Right lobe of liver (tissue), 6 donors: Measurements from ENCODE around the gene STK4. TPM values are rescaled to one million over a fixed set of nuclear protein-coding genes. Genes with fewer than 3 reads are reported as not detected.

ENCODE experiments used
- ATAC-seq, 4 donors: fragments of 200-7000 bp; cut with Tn5 transposase; one replicate each; pipeline ENCODE4 v1.9.1; 2020; ENCODE audit warnings: mild to moderate bottlenecking in 4 of 4, moderate library complexity in 4 of 4
- DNase-seq, 3 donors: peaks; one replicate each; pipeline ENCODE4 v3.0.0-alpha.2; 2020
- H3K27ac ChIP-seq, 3 donors: fragments of 200-600 bp; one replicate each; pipeline ENCODE4 v1.8.0; 2022
- H3K27me3 ChIP-seq, 2 donors: fragments of 200-600 bp; one replicate each; pipeline ENCODE4 v1.8.0; 2022
- H3K36me3 ChIP-seq, 4 donors: fragments of 200-600 bp; sonication (generic) in 1 of 4; one replicate each; pipeline versions ENCODE4 v1.5.1 to v1.8.0; 2017 to 2022; ENCODE audit warnings: control low read depth in 1 of 4
- H3K4me1 ChIP-seq, 4 donors: fragments of 200-600 bp; sonication (generic) in 1 of 4; one replicate each; pipeline versions ENCODE4 v1.5.1 to v1.8.0; 2017 to 2022; ENCODE audit warnings: control low read depth in 1 of 4
- H3K4me3 ChIP-seq, 3 donors: fragments of 200-600 bp; one replicate each; pipeline ENCODE4 v1.8.0; 2022
- H3K9me3 ChIP-seq, 4 donors: fragments of 200-600 bp; sonication (generic) in 1 of 4; one replicate each; pipeline versions ENCODE4 v1.5.1 to v1.8.0; 2017 to 2022; ENCODE audit warnings: control low read depth in 1 of 4
- CTCF ChIP-seq, 4 donors: fragments of 200-600 bp in 3 of 4; fragments of 450-650 bp in 1 of 4; IDR thresholded peaks; one replicate each; pipeline versions ENCODE4 v1.5.1 to v1.8.0; 2016 to 2022; ENCODE audit warnings: antibody characterized with exemption in 4 of 4, mild to moderate bottlenecking in 2 of 4
- POLR2A ChIP-seq: fragments of 450-650 bp; IDR thresholded peaks from one replicate; pipeline ENCODE4 v1.6.1; 2017; ENCODE audit warnings: antibody characterized with exemption, mild to moderate bottlenecking
- WGBS: methylation state at CpG from one replicate; pipeline ENCODE4 v1.1.6; 2018; ENCODE audit warnings: low coverage, low lambda C conversion rate; ENCODE audit not compliant: insufficient coverage; ENCODE audit errors: missing lambda C conversion rate; 5-methylcytosine and 5-hydroxymethylcytosine counted together
- intact Hi-C, 2 donors: fragments of 100-400 bp; cut with DNase I; formaldehyde crosslinking; loops; one replicate each; pipeline versions ENCODE4 v1.11.2 to v1.14.1; 2022
- total RNA-seq, 6 experiments: library from RNA; depleted of rRNA in 2 of 6; stranded (reverse); fragments of >200 nt in 2 of 6; fragmentation: NEBNext Ultra II Directional in 3 of 6; extraction: Animal tissue kit (Norgen Biotek cat#: 25700) in 3 of 6; gene quantifications; one replicate each; pipeline versions ENCODE4 v1.1.0 to v1.2.4, GENCODE V29; 2016 to 2023
- donor health status: DM: no; HTN: yes; CAD: no.
- donor health status: DM: no; HTN: no; CAD: no.
- donor health status: DM: no; HTN: no; CAD: no.
- donor health status: DM: no; HTN: yes; CAD: no.
- donor health status: DM: no; HTN: yes; CAD: no.

The STK4 gene
- total RNA-seq, 6 experiments from 2014 or later = 9.7 to 17.5 (median 13.4) TPM

- Histone ChIP-seq H3K27ac (no peak overlapping the region), H3K36me3 (peaks cover 0 to 45% (median 7%) of the 10 kb centered on the region in 4 donors), H3K9me3 (no peaks in the 10 kb centered on the region), H3K4me3 (no peak overlapping the region), H3K27me3 (no peaks in the 10 kb centered on the region), H3K4me1 (peaks cover 0 to 4% (median 0%) of the 10 kb centered on the region in 4 donors)
- intact Hi-C loops = no loop called here
- ATAC-seq = no peak
- no peak for TF ChIP-seq POLR2A
- TF ChIP-seq CTCF (IDR thresholded peaks at IDR 0.05) = no peak
- DNase-seq = no peak
- WGBS = 88% methylated on average over 2 of the region's 7 CpGs
Observed at GRCh38 chr20:44941120-44941691, 25.1 kb upstream of the STK4 start.

GRCh38 chr20:44942264-44942973 lies 23.9 kb upstream of the STK4 start:
- ATAC-seq (no peak), DNase-seq (no peak)
- no peaks in the 10 kb centered on the region for H3K9me3 ChIP-seq
- H3K27ac ChIP-seq = no peak overlapping the region
- no peak overlapping the region for H3K4me3 ChIP-seq
- intact Hi-C loops = no loop called here
- TF ChIP-seq POLR2A (no peak), CTCF (IDR thresholded peaks at IDR 0.05) (no peak)
- peaks cover 0 to 37% (median 9%) of the 10 kb centered on the region in 4 donors for H3K36me3 ChIP-seq
- H3K4me1 ChIP-seq = peaks cover 0 to 15% (median 5%) of the 10 kb centered on the region in 4 donors
- H3K27me3 ChIP-seq = no peaks in the 10 kb centered on the region
- WGBS = 93% methylated on average over 2 of the region's 4 CpGs

GRCh38 chr20:44943828-44944227 lies 22.5 kb upstream of the STK4 start:
- intact Hi-C loops = no loop called here
- no peak for TF ChIP-seq POLR2A
- no peak for TF ChIP-seq CTCF (IDR thresholded peaks at IDR 0.05)
- Histone ChIP-seq H3K27me3 (no peaks in the 10 kb centered on the region), H3K36me3 (peaks cover 0 to 43% (median 9%) of the 10 kb centered on the region in 4 donors), H3K9me3 (no peaks in the 10 kb centered on the region), H3K27ac (no peak overlapping the region), H3K4me3 (no peak overlapping the region), H3K4me1 (peaks cover 0 to 20% (median 6%) of the 10 kb centered on the region in 4 donors)
- WGBS = 88% methylated on average over 4 of the region's 4 CpGs
- DNase-seq (no peak), ATAC-seq (no peak)

GRCh38 chr20:44945261-44945660 lies 21.1 kb upstream of the STK4 start:
- TF ChIP-seq POLR2A (no peak), CTCF (IDR thresholded peaks at IDR 0.05) (no peak)
- DNase-seq = no peak
- Histone ChIP-seq H3K36me3 (peaks cover 0 to 41% (median 9%) of the 10 kb centered on the region in 4 donors), H3K4me3 (no peak overlapping the region), H3K27me3 (no peaks in the 10 kb centered on the region), H3K4me1 (peaks cover 0 to 20% (median 6%) of the 10 kb centered on the region in 4 donors), H3K27ac (no peak overlapping the region), H3K9me3 (no peaks in the 10 kb centered on the region)
- no peak for ATAC-seq
- intact Hi-C loops = no loop called here
- WGBS = 96% methylated on average over 4 of the region's 6 CpGs
